Stimulated activated CD4-positive, alpha-beta T cell treated with anti-CD3 and anti-CD28 coated beads, Interleukin-4, amount 100 ng/mL, for 1 hour (primary cell): ENCODE results near the gene CHST15.
"Not testable (repeated sequence)": the region's sequence is repeated elsewhere in the genome, so short reads cannot be mapped to it uniquely, and the experiment has no call there.

ENCODE experiments used
- DNase-seq: peaks from one replicate; pipeline ENCODE4 v3.0.0-alpha.2; 2020

The CHST15 gene

GRCh38 chr10:124124123-124124768 lies 30.8 kb upstream of the CHST15 start:
- no peak for DNase-seq

- no peak for DNase-seq
Observed at GRCh38 chr10:124123156-124123555, 29.8 kb upstream of the CHST15 start.

- DNase-seq, result no peak
Observed at GRCh38 chr10:124122211-124122610, 28.8 kb upstream of the CHST15 start.

GRCh38 chr10:124120410-124121061 lies 27.1 kb upstream of the CHST15 start:
- no peak for DNase-seq

- DNase-seq, result no peak
Observed at GRCh38 chr10:124119946-124120345, 26.5 kb upstream of the CHST15 start.

- DNase-seq, result no peak
Observed at GRCh38 chr10:124119216-124119615, 25.8 kb upstream of the CHST15 start.

GRCh38 chr10:124117833-124118232 lies 24.4 kb upstream of the CHST15 start:
- DNase-seq, result no peak

GRCh38 chr10:124117511-124117785 lies 24.1 kb upstream of the CHST15 start:
- DNase-seq, result no peak

GRCh38 chr10:124116771-124117510 lies 23.5 kb upstream of the CHST15 start:
- no peak for DNase-seq

- no peak for DNase-seq
Observed at GRCh38 chr10:124114696-124115095, 21.3 kb upstream of the CHST15 start.

- no peak for DNase-seq
Observed at GRCh38 chr10:124112891-124113580, 19.6 kb upstream of the CHST15 start.

GRCh38 chr10:124110882-124111281 lies 17.5 kb upstream of the CHST15 start:
- DNase-seq, result no peak

- DNase-seq, result no peak
Observed at GRCh38 chr10:124109261-124109660, 15.9 kb upstream of the CHST15 start.

GRCh38 chr10:124107072-124107471 lies 13.7 kb upstream of the CHST15 start:
- no peak for DNase-seq

- no peak for DNase-seq
Observed at GRCh38 chr10:124106241-124106879, 13.0 kb upstream of the CHST15 start.

- no peak for DNase-seq
Observed at GRCh38 chr10:124105594-124105993, 12.2 kb upstream of the CHST15 start.

- DNase-seq, result no peak
Observed at GRCh38 chr10:124105045-124105444, 11.6 kb upstream of the CHST15 start.

GRCh38 chr10:124104011-124104627 lies 10.7 kb upstream of the CHST15 start:
- DNase-seq, result no peak

- no peak for DNase-seq
Observed at GRCh38 chr10:124101351-124101750, 8.0 kb upstream of the CHST15 start.

- DNase-seq, result not testable (repeated sequence)
Observed at GRCh38 chr10:124100651-124101050, 7.3 kb upstream of the CHST15 start.

GRCh38 chr10:124100124-124100523 lies 6.7 kb upstream of the CHST15 start:
- DNase-seq, result no peak

GRCh38 chr10:124099604-124100003 lies 6.2 kb upstream of the CHST15 start:
- no peak for DNase-seq

GRCh38 chr10:124098575-124098974 lies 5.2 kb upstream of the CHST15 start:
- no peak for DNase-seq
